NK-92 (cell line): ENCODE measurements around the gene RALGAPA2.

Experiments used
- DNase-seq: peaks from one replicate; lab custom pipeline; 2025; ENCODE audit not compliant: unreplicated experiment; lab: John Stamatoyannopoulos, UW

The RALGAPA2 gene

GRCh38 chr20:20480126-20480525 lies 232.3 kb downstream of the RALGAPA2 start:
- no peak for DNase-seq

DNA sequence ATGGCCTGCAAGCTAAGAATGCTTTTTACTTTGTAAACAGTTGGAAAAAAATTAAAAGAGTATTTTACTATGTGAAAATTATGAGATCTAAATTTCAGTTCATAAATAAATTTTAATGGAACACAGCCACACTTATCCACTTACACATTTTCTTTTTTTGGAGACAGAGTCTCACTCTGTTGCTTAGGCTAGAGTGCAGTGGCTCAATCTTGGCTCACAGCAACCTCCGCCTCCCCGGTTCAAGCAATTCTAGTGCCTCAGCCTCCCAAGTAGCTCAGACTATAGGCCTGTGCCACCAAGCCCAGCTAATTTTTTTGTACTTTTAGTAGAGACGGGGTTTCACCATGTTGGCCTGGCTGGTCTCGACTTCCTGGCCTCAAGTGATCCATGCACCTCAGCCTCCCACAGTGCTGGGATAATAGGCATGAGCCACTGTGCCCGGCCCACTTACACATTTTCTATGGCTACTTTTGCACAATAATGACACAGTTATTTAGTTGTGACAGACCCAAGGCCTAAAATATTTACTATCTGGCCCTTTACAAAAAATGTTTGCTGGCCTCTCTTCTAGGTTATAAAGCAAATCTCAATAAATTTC lies 234.9 kb downstream of the RALGAPA2 start:
- no peak for DNase-seq

DNA sequence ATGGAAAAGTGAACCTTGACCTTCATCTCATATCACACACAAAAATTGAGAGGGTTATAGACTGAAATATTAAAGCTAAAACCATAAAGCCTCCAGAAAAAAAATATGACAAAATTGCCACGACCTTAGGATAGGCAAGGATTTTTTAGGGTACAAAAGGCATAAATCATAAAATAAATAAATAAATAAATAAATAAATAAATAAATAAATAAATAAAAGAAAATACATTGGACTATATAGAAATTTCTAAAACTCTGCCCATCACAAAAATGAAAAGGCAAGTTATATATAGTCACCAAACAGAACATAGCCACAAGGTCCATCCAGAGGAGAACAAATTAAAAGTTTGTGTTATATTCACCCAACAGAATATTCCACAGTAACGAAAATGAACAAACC lies 235.9 kb downstream of the RALGAPA2 start:
- DNase-seq: no peak

- no peak for DNase-seq
Observed at GRCh38 chr20:20473657-20474056, 238.8 kb downstream of the RALGAPA2 start.

GRCh38 chr20:20472684-20473274 lies 239.7 kb downstream of the RALGAPA2 start:
- DNase-seq: no peak

DNA sequence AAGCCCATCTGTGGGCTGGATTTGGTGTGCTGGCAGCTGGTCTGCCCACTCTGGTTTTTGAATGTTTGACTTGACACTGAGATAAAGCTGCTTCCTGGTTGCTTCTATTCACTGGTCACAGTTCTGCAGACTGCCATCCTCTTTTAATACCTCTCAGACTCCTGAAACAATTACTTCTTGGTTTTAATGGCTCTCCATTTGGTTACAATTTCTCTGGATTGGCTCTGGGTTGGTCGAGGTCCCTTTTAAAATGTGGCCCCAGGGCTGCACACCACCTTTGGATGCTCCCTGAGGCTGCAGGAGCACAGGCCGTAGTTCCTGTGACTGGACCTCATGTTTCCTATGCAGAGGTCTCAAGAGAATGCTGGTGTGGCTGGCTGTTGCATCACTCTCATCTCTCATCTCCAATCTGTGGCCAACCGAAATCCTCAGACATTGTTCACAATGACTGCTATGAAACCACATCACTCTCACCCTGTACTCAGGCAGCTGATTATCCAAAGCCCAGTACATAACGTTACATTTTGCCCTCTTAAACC lies 246.0 kb downstream of the RALGAPA2 start:
- no peak for DNase-seq

GRCh38 chr20:20465252-20465651 lies 247.2 kb downstream of the RALGAPA2 start:
- DNase-seq: no peak

GRCh38 chr20:20463933-20464374 lies 248.5 kb downstream of the RALGAPA2 start:
- DNase-seq: no peak

DNA sequence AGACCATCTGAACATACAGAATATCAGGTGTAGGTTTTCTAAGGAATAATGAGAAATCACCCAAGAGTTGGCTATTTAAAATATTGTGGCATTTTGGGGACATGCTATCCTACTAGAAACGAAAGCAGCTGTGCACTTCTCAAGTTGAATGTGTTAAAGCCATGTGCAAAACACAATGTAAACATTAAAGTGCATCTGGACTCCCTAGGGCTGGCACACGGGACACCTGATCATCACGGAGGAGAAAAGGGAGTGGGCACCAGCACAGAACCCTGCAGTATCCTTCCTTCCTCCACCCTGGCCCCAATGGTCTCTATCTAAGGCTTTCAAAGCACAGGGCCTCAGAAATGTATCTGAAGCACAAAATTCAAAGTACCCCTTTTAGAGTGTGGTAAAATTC lies 250.3 kb downstream of the RALGAPA2 start:
- no peak for DNase-seq

DNA sequence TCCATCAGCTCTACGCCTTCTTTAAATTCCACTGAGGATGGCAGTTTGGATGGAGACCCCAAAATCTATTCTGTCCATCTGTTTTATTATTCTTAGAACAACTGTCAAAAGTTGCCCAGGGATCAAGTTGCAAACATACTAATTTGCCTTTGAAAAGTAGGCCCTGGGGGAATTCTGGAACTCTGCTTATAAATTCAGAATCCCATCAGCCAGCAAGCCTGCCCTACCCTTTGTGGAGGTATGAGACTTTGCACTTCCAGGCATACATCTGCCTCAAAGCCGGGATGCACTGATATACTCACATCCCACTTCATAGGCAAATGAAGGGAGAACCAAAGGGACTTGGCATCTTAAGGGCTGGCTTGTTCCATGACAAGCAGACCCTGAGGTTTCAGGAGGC lies 250.9 kb downstream of the RALGAPA2 start:
- no peak for DNase-seq

GRCh38 chr20:20459726-20460125 lies 252.7 kb downstream of the RALGAPA2 start:
- DNase-seq: no peak

DNA sequence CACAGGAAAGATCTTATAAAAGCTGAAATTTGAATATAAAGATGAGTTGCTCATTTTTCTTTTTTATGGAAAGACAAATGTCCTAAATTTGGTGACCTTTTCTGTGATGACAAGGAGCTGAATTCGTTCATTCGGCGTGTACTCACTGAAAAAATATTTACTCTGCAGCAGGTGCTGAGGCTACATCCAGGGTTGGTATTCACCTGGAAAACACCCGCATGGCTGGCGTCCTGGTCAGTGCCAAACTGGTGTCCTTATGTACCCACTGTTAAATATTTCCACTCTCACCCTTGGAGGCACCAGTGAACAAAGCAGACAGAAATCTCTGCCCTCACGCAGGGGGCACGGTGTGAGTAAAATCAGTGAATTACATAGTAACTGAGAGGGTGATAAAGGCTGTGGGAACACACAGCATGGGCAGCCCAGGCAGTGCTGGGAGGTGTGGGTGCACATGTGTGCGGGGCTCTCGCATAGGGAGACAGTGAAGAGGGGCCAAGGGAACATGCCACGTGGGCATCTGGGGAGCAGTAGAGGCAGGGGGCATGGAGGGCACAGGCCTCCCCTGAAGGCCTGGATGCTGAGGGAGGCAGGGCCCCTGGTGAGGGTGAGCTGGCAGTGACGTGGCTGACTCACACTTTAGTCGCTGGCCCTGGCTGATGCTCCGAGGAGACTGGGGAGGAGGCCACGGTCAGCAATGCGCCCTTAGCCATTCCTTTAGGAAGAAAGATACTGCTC lies 254.9 kb downstream of the RALGAPA2 start:
- DNase-seq: no peak

GRCh38 chr20:20456741-20457140 lies 255.7 kb downstream of the RALGAPA2 start:
- DNase-seq: no peak

DNA sequence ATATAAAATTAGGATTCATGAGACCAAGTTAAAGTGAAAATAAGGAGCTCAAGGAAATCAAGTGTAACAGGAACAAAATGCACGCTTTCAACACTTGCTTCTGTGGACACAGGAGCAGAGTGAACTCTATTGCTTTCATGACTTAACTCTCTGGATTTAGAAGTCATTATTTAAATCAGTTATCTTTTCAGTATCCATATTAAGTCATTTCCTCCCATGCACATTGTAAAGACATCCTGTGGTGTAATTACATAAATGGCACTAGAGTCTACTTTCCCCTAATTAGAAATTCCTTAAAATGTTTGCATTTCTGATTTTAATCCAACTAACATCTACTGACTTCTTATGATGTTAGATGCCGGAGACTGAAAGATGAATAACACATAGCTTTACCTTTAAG lies 256.5 kb downstream of the RALGAPA2 start:
- no peak for DNase-seq

- no peak for DNase-seq
Observed at GRCh38 chr20:20454850-20455627, 257.4 kb downstream of the RALGAPA2 start.

DNA sequence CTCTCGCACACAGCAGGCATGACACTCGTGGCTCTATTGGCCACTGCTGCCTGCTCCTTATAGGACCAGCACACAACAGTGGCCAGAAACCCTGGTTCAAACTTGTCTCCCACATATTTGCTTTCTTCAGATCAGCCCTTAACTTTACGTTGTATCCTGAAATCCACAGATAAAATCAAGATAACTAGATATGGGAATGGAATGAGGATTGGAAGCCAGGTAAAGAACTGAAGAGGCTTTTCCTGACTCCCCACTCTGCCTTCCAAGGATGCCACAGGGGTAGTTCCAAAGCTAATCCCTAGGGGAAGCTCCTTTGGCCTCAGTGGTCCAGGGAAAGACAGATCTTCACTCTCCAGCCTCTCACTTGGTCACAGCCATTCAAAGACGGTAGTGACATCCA lies 258.1 kb downstream of the RALGAPA2 start:
- DNase-seq: no peak

DNA sequence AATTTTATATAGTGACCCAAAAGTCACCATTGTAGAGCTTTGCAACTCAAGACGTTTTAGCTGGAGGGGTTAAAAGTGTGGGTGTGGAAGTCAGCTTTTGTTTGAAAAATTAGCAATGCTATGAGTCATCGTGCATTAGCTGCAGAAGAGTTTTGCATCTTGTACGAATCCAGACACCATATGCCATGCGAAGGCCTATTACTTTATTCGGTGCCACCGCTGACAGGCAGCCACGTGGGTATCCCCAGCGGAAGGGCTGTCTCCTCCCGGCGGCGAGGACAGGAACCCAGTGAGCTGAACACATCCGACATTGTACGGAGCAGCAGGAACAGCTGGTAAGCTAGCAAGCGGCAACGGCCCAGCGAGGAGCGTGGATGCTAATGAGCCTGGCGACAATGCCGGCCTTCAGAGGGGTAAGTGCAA lies 260.2 kb downstream of the RALGAPA2 start:
- no peak for DNase-seq

GRCh38 chr20:20450521-20450920 lies 261.9 kb downstream of the RALGAPA2 start:
- DNase-seq: no peak

DNA sequence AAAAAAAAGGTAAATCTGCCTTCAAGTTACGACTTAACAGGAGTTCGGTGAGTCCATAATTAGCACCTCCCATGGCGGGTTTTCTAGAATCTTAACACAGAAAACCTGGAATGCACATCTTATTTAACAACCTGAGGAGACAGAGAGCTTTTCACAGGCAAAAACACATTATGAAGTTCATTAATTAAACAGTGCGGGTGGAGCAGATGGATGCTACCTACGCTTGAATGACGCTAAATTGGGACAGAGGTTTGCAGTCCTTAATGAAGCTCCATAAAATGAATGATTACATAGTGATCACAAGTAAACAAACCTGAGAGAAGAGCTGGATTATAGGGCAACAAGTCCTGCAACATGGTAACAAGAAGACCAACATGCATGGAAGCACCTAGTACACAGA lies 263.6 kb downstream of the RALGAPA2 start:
- DNase-seq: no peak

DNA sequence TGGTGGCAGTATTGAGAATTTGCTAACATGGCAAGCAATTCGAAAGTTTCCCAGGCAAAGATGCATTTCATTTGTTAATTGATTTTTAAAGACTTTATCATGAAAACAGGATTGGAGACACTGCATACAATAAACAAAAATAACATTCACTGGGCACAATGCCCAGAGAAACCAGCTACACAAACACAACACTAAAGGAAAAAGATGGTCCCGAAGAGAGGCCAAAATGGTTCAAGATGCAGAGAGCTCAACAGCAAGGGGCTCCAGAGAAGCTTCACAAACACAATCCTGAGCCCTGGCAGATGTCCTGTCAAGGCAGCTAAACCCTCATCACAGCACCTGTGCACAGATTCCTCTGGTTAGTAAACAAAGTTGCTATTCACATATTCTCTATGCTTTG lies 265.2 kb downstream of the RALGAPA2 start:
- DNase-seq: no peak

GRCh38 chr20:20446425-20447015 lies 265.9 kb downstream of the RALGAPA2 start:
- DNase-seq: no peak
